ENCODE results near the gene ISM1.

GRCh38 chr20:13313201-13313600 lies 92.1 kb downstream of the ISM1 start:
- TF ChIP-seq EZH2 (optimal IDR thresholded peaks at IDR 0.05; ENCODE audit: low read depth, low read length) (no peak), CTCF (IDR thresholded peaks at IDR 0.05; ENCODE audit: low read length) (no peak)

Measured in MM.1S (cell line).